Lower lobe of right lung (tissue), 2 donors: ENCODE data around the gene A1BG. TPM values are rescaled to one million over a fixed set of nuclear protein-coding genes. Genes with fewer than 3 reads are reported as not detected.

ENCODE experiments used
- ATAC-seq, 2 donors: fragments of 200-7000 bp; cut with Tn5 transposase; one replicate each; pipeline ENCODE4 v1.9.1; 2020 to 2022; ENCODE audit warnings: mild to moderate bottlenecking in 2 of 2, moderate library complexity in 2 of 2
- DNase-seq: peaks from one replicate; pipeline ENCODE4 v3.0.0-alpha.2; 2020
- H3K27ac ChIP-seq: fragments of 200-600 bp; one replicate; pipeline ENCODE4 v1.8.0; 2022
- H3K27me3 ChIP-seq: fragments of 200-600 bp; one replicate; pipeline ENCODE4 v1.8.0; 2022; ENCODE audit warnings: low read depth
- H3K36me3 ChIP-seq: fragments of 200-600 bp; one replicate; pipeline ENCODE4 v1.8.0; 2022; ENCODE audit warnings: mild to moderate bottlenecking
- H3K4me1 ChIP-seq: fragments of 200-600 bp; one replicate; pipeline ENCODE4 v1.8.0; 2022
- H3K4me3 ChIP-seq: fragments of 200-600 bp; one replicate; pipeline ENCODE4 v1.8.0; 2022; ENCODE audit warnings: mild to moderate bottlenecking
- H3K9me3 ChIP-seq: fragments of 200-600 bp; one replicate; pipeline ENCODE4 v1.8.0; 2022
- CTCF ChIP-seq: fragments of 200-600 bp; IDR thresholded peaks from one replicate; pipeline ENCODE4 v1.8.0; 2022; ENCODE audit warnings: antibody characterized with exemption, mild to moderate bottlenecking
- intact Hi-C: fragments of 100-400 bp; cut with DNase I; formaldehyde crosslinking; loops from one replicate; pipeline ENCODE4 v1.11.0; 2022
- total RNA-seq: library from RNA; stranded (reverse); fragmentation: NEBNext Ultra II Directional; extraction: Animal tissue kit (Norgen Biotek cat#: 25700); gene quantifications from one replicate; pipeline ENCODE4 v1.2.1, GENCODE V29; 2021
- donor health status: DM: no; HTN: yes; CAD: no; lungs with severe emphysema.

A1BG gene
- total RNA-seq, 1 donor from 2014 or later = 14.0 TPM

- Histone ChIP-seq H3K27me3 (peaks cover 30% of the 10 kb centered on the region), H3K4me3 (peak overlapping the region; percentile 46)
- DNase-seq = peak; percentile 45
Measured at GRCh38 chr19:58355908-58356765, 2.8 kb upstream of the A1BG start.

GRCh38 chr19:58355215-58355796, 2.0 kb upstream of the A1BG start:
- no peak for TF ChIP-seq CTCF
- Histone ChIP-seq H3K27me3 (peaks cover 32% of the 10 kb centered on the region), H3K4me1 (peaks cover 22% of the 10 kb centered on the region), H3K4me3 (no peak overlapping the region), H3K36me3 (peaks cover 3% of the 10 kb centered on the region), H3K27ac (no peak overlapping the region), H3K9me3 (no peaks in the 10 kb centered on the region)
- ATAC-seq = no peak
- intact Hi-C loops = no loop called here
- peak; percentile 10 for DNase-seq

More at GRCh38 chr19:58355908-58356765, 2.8 kb upstream of the A1BG start:
- peak; percentile 23 to 25 for ATAC-seq
- H3K4me1 ChIP-seq = peaks cover 19% of the 10 kb centered on the region
- H3K27ac ChIP-seq = no peak overlapping the region
- H3K36me3 ChIP-seq = no peaks in the 10 kb centered on the region
- no peaks in the 10 kb centered on the region for H3K9me3 ChIP-seq
- no peak for TF ChIP-seq CTCF
- intact Hi-C loops = no loop called here

- intact Hi-C loops = no loop called here
- ATAC-seq = no peak
- H3K27me3 ChIP-seq = peaks cover 40% of the 10 kb centered on the region
- no peak overlapping the region for H3K4me3 ChIP-seq
- H3K9me3 ChIP-seq = no peaks in the 10 kb centered on the region
- H3K27ac ChIP-seq = no peak overlapping the region
- H3K4me1 ChIP-seq = peaks cover 30% of the 10 kb centered on the region
- no peak for TF ChIP-seq CTCF
- DNase-seq = no peak
- peaks cover 5% of the 10 kb centered on the region for H3K36me3 ChIP-seq
Measured at GRCh38 chr19:58354478-58355030, 1.3 kb upstream of the A1BG start.

DNA sequence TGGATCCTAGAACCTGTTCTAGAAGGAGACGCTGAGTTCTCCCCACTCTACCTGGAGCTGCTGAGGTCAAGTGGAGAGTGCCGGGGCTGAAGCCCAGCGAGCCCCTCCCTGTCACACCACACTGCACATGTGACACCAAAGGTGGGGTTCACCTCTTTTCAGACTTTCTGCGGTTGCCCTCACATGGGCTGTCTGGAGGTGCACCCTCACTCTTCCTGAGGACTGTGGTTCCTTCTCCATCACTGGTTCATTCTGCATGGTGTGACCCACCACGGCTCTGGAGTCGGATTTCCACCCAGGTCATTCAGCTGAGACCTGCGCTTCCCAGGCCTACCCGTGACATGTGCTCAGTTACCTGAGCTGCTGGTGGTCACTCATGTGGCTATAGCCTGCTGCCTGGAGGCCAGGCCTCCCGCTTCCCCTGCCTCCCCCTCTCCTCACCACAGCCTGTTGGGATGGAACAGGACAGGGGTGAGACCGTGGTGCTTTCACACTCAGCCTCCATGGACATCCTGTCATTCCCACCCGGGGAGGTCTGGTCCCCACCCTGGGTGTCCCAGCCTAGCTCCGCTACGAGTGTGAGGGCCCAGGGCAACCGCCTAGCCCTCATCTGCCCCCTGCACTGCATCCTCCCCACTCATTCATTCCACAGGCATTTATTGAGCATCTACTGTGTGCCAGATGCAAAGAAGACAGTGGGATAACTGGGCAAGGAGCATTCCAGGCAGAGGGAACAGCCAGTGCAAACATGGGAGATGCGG, 605 bp upstream of the A1BG start:
- no peak for ATAC-seq
- Histone ChIP-seq H3K4me3 (no peak overlapping the region), H3K4me1 (peaks cover 31% of the 10 kb centered on the region), H3K9me3 (no peaks in the 10 kb centered on the region), H3K27ac (no peak overlapping the region), H3K27me3 (peaks cover 46% of the 10 kb centered on the region), H3K36me3 (peaks cover 5% of the 10 kb centered on the region)
- DNase-seq = no peak
- no peak for TF ChIP-seq CTCF
- intact Hi-C loops = no loop called here

DNA sequence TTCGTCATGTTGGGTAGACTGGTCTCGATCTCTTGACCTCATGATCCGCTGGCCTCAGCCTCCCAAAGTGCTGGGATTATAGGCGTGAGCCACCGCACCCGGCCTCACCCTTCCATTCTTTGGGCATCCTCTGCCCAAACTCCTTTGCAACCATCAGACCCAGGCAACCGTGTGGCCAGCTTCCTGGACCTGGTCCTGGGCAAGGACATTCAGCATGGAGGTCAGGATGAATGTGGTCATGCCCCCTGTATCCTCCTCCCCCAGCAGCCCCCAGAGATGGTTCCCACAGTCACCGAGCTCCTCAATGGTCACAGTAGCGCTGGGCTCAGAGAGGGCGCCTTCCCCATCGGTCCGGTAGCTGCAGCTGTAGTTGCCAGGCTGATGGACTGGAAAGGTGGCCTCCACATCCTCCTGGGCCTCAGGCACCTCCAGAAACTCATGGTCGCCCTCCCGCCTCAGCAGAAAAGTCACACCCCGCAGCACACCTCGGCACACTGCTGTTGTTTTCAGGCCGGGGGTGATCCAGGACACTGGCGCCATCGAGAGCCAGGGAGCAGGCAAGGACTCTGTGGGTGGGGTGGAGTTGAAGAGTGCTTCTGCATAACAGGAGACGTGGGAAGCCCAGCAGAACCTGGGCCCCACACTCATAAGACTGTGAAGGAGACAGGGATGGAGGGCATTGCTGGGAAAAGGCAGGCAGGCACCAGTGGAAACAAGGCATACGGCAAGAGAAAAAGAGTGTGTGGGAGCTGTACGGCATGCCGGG, 1.1 kb downstream of the A1BG start:
- ATAC-seq (no peak), DNase-seq (peak; percentile 32)
- Histone ChIP-seq H3K36me3 (peaks cover 5% of the 10 kb centered on the region), H3K4me3 (no peak overlapping the region), H3K9me3 (no peaks in the 10 kb centered on the region), H3K27ac (no peak overlapping the region), H3K27me3 (peaks cover 47% of the 10 kb centered on the region), H3K4me1 (peaks cover 29% of the 10 kb centered on the region)
- intact Hi-C loops = no loop called here
- no peak for TF ChIP-seq CTCF
